G401 (cell line): ENCODE measurements around the gene RAB10. TPM values are rescaled to one million over a fixed set of nuclear protein-coding genes. Genes with fewer than 3 reads are reported as not detected.

ENCODE experiments used
- DNase-seq: peaks from one replicate; pipeline ENCODE4 v3.0.0-alpha.2; 2015; ENCODE audit warnings: low spot score
- in situ Hi-C: cut with HindIII; loops from 2 replicates; pipeline ENCODE4 v1.10.0; 2016; ENCODE audit warnings: low sequenced_read_pairs, mixed read lengths
- total RNA-seq: library from RNA; depleted of rRNA; stranded (reverse); fragments of >200 nt; shearing (Covaris generic); gene quantifications from 2 replicates; pipeline ENCODE4 v1.2.3, GENCODE V29; 2014

RAB10 gene
- total RNA-seq, 1 experiment from 2014 or later: 116 TPM

GRCh38 chr2:26043862-26044696 is 10.2 kb downstream of the RAB10 start:
- in situ Hi-C loops: no loop called here
- DNase-seq: no peak

- in situ Hi-C loops: no loop called here
- DNase-seq: no peak
Observed at GRCh38 chr2:26048791-26049190, 14.9 kb downstream of the RAB10 start.

- in situ Hi-C loops: no loop called here
- no peak for DNase-seq
Observed at GRCh38 chr2:26049641-26050040, 15.8 kb downstream of the RAB10 start.

GRCh38 chr2:26052740-26053139 is 18.9 kb downstream of the RAB10 start:
- in situ Hi-C loops: no loop called here
- DNase-seq: no peak

GRCh38 chr2:26054598-26055348 is 20.9 kb downstream of the RAB10 start:
- no peak for DNase-seq
- in situ Hi-C loops: no loop called here

- DNase-seq: no peak
- in situ Hi-C loops: no loop called here
Observed at GRCh38 chr2:26058390-26058789, 24.5 kb downstream of the RAB10 start.

GRCh38 chr2:26059542-26059941 is 25.7 kb downstream of the RAB10 start:
- in situ Hi-C loops: no loop called here
- no peak for DNase-seq

GRCh38 chr2:26061539-26061938 is 27.7 kb downstream of the RAB10 start:
- no peak for DNase-seq
- in situ Hi-C loops: no loop called here

- in situ Hi-C loops: no loop called here
- no peak for DNase-seq
Observed at GRCh38 chr2:26064846-26065245, 31.0 kb downstream of the RAB10 start.

GRCh38 chr2:26067186-26067974 is 33.5 kb downstream of the RAB10 start:
- in situ Hi-C loops: no loop called here

GRCh38 chr2:26067980-26068507 is 34.2 kb downstream of the RAB10 start:
- in situ Hi-C loops: no loop called here
- no peak for DNase-seq

More at GRCh38 chr2:26067186-26067974, 33.5 kb downstream of the RAB10 start:
- no peak for DNase-seq

- in situ Hi-C loops: no loop called here
- DNase-seq: no peak
Observed at GRCh38 chr2:26068602-26069298, 34.9 kb downstream of the RAB10 start.

GRCh38 chr2:26070730-26071129 is 36.8 kb downstream of the RAB10 start:
- no peak for DNase-seq
- in situ Hi-C loops: no loop called here

- in situ Hi-C loops: no loop called here
- DNase-seq: peak; percentile 53
Observed at GRCh38 chr2:26072925-26073768, 39.3 kb downstream of the RAB10 start.

GRCh38 chr2:26073830-26074229 is 39.9 kb downstream of the RAB10 start:
- in situ Hi-C loops: no loop called here
- no peak for DNase-seq

GRCh38 chr2:26074676-26075075 is 40.8 kb downstream of the RAB10 start:
- DNase-seq: no peak
- in situ Hi-C loops: no loop called here

- in situ Hi-C loops: no loop called here
- DNase-seq: no peak
Observed at GRCh38 chr2:26075173-26075572, 41.3 kb downstream of the RAB10 start.

- DNase-seq: no peak
- in situ Hi-C loops: no loop called here
Observed at GRCh38 chr2:26076001-26076587, 42.2 kb downstream of the RAB10 start.
